ENCODE data around the gene PAXIP1.

PAXIP1 gene

DNA sequence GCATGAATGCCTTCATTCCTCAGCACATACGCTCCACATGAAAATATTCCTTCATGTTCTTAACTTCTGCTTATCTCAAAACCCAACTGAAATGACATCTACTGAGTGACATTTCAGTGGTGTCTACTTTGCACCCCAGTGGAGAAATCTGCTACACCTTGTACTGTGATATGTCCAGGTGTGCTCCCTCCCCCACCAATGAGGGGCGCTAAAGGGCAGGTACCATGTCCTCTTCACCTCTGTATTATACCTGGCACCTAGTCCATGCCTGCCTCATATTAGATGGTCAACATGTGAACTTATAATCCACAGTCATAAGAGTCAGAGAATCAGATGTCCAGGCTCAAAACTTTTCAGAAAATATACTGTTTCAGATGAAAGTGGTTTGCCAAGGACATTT lies 2.1 kb downstream of the PAXIP1 start:
- Histone ChIP-seq H3K36me3 (replicated peaks) (peaks cover 7% of the 10 kb centered on the region), H3K4me3 (ENCODE audit: low read depth, low read length) (no peak overlapping the region), H3K27me3 (replicated peaks) (no peaks in the 10 kb centered on the region), H3K27ac (no peak overlapping the region)
- TF ChIP-seq, protein P1, sequence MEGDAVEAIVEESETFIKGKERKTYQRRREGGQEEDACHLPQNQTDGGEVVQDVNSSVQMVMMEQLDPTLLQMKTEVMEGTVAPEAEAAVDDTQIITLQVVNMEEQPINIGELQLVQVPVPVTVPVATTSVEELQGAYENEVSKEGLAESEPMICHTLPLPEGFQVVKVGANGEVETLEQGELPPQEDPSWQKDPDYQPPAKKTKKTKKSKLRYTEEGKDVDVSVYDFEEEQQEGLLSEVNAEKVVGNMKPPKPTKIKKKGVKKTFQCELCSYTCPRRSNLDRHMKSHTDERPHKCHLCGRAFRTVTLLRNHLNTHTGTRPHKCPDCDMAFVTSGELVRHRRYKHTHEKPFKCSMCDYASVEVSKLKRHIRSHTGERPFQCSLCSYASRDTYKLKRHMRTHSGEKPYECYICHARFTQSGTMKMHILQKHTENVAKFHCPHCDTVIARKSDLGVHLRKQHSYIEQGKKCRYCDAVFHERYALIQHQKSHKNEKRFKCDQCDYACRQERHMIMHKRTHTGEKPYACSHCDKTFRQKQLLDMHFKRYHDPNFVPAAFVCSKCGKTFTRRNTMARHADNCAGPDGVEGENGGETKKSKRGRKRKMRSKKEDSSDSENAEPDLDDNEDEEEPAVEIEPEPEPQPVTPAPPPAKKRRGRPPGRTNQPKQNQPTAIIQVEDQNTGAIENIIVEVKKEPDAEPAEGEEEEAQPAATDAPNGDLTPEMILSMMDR (IDR thresholded peaks at IDR 0.05; ENCODE audit: low read depth, low read length, missing control alignments): no peak
- DNase-seq: no peak
- in situ Hi-C loops (cut with HindIII; ENCODE audit: low pct_ligation_motif_present, low sequenced_read_pairs): no loop called here

DNA sequence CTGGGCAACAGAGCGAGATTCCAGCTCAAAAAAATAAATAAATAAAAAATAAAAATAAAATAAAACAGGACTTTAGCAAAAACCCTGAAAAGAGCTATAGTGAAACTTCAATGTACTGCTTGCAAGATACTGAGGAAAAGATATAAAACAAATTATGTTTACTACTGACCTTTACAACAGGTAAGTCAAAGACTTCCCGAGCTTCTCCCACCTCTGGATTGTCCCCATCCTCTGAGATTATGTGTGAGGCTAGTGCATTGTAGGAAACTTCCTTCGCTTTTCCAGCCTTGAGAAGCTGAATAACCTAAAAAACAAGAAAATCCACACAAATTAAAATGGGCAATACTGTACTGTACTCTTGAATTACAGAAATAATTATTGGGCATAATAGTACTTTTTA lies 4.4 kb downstream of the PAXIP1 start:
- no peaks in the 10 kb centered on the region for H3K27me3 ChIP-seq (replicated peaks)
- in situ Hi-C loops (cut with HindIII; ENCODE audit: low pct_ligation_motif_present, low sequenced_read_pairs): no loop called here

DNA sequence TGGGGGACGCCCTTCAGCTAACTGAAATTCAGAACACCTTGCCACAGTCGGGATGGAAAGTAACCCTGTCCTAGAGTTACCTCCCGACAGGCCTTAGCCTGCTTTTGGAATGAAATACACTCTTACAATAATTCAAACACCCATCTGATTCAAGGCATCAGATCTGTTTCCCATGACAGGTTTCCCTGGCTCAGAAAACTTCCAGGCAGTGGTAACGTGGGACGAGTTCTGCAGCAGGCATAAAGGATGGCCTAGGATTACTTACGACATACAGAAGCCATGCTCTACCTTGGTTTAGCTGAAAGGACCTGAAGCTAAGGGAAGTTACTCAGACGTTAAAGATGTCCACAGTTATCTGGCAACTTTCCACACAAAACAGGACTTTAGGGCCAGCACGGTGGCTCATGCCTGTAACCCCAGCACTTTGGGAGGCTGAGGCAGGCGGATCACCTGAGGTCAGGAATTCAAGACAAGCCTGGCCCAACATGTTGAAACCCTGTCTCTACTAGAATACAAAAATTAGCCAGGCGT lies 5.0 kb downstream of the PAXIP1 start:
- in situ Hi-C loops (cut with HindIII; ENCODE audit: low pct_ligation_motif_present, low sequenced_read_pairs): no loop called here
- DNase-seq: no peak
- Histone ChIP-seq H3K27me3 (replicated peaks) (no peaks in the 10 kb centered on the region), H3K36me3 (replicated peaks) (peaks cover 16% of the 10 kb centered on the region), H3K4me3 (ENCODE audit: low read depth, low read length) (no peak overlapping the region), H3K27ac (no peak overlapping the region)
- TF ChIP-seq, protein P1 (IDR thresholded peaks at IDR 0.05; ENCODE audit: low read depth, low read length, missing control alignments): no peak

More for the DNA sequence above, 4.4 kb downstream of the PAXIP1 start:
- Histone ChIP-seq H3K27ac (no peak overlapping the region), H3K4me3 (ENCODE audit: low read depth, low read length) (no peak overlapping the region), H3K36me3 (replicated peaks) (peaks cover 16% of the 10 kb centered on the region)
- DNase-seq: no peak
- TF ChIP-seq, protein P1 (IDR thresholded peaks at IDR 0.05; ENCODE audit: low read depth, low read length, missing control alignments): no peak

DNA sequence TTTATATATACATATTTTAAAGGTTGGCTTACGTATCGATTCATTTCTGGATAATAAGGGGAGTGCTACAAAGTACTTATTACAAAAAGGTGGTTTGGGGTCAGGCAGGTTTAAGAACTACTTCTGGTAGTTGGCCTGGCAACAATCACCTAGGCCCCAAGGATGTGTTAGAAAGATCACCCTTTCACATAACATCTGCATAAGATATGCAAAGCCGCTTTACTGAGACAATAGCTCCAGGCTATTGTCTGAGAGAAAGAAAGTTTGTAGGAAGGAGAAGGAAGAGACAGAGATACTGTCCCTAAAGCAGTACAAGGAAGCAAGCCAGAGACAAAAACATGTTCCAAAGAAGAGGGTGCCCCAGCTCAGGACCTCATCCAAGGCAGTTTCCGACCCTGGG lies 6.2 kb downstream of the PAXIP1 start:
- TF ChIP-seq, protein P1 (IDR thresholded peaks at IDR 0.05; ENCODE audit: low read depth, low read length, missing control alignments): no peak
- peaks cover 16% of the 10 kb centered on the region for H3K36me3 ChIP-seq (replicated peaks)
- no peak overlapping the region for H3K27ac ChIP-seq
- H3K27me3 ChIP-seq (replicated peaks): no peaks in the 10 kb centered on the region
- H3K4me3 ChIP-seq (ENCODE audit: low read depth, low read length): no peak overlapping the region
- in situ Hi-C loops (cut with HindIII; ENCODE audit: low pct_ligation_motif_present, low sequenced_read_pairs): no loop called here
- DNase-seq: no peak

DNA sequence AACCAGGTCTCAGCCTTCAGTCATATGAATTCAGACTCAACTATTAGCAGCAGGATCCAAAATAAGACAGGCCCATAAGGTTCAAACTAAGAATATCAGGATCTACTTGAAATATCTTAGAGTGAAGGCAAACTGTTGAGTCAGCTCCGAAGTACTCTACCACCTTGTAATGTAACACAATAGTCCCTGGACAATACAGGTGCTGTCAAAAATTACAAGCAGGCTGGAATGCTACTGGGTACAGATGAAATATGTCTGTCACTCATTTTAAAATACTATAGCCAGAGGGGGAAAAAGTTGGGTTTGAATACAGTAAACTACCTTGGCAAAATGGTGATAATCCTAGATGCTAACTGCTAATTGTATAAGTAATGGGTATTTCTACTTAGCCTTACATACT lies 6.8 kb downstream of the PAXIP1 start:
- no peak for DNase-seq
- in situ Hi-C loops (cut with HindIII; ENCODE audit: low pct_ligation_motif_present, low sequenced_read_pairs): no loop called here
- Histone ChIP-seq H3K27ac (no peak overlapping the region), H3K27me3 (replicated peaks) (no peaks in the 10 kb centered on the region), H3K36me3 (replicated peaks) (peaks cover 16% of the 10 kb centered on the region), H3K4me3 (ENCODE audit: low read depth, low read length) (no peak overlapping the region)
- TF ChIP-seq, protein P1 (IDR thresholded peaks at IDR 0.05; ENCODE audit: low read depth, low read length, missing control alignments): no peak

DNA sequence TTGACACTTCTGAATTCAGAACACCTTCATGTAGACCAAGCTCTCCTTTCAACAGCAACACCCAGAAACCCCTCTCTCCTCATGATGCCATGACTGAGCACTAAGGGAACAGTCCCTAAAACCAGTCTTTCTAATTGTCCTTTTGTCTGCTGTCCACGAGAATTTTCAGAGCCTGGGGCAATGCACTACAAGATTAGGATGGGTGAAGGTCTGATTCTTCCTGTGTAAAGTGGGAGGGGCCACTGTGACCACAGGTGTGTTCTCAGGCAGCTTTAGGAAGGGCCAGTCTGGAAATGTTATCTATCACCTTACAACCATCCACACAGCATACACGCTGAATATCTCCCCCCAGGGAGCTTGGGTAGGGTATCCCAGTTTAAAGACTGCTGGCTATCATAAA lies 7.9 kb downstream of the PAXIP1 start:
- H3K4me3 ChIP-seq (ENCODE audit: low read depth, low read length): no peak overlapping the region
- H3K36me3 ChIP-seq (replicated peaks): peaks cover 16% of the 10 kb centered on the region
- in situ Hi-C loops (cut with HindIII; ENCODE audit: low pct_ligation_motif_present, low sequenced_read_pairs): no loop called here
- no peak overlapping the region for H3K27ac ChIP-seq
- TF ChIP-seq, protein P1 (IDR thresholded peaks at IDR 0.05; ENCODE audit: low read depth, low read length, missing control alignments): no peak
- no peaks in the 10 kb centered on the region for H3K27me3 ChIP-seq (replicated peaks)
- no peak for DNase-seq
